Activated CD4-positive, CD25-positive, alpha-beta regulatory T cell (primary cell): ENCODE results near the gene HRNR.
"Not testable (repeated sequence)": the region's sequence is repeated elsewhere in the genome, so short reads cannot be mapped to it uniquely, and the experiment has no call there.

Experiments
- DNase-seq, 4 experiments: peaks; one replicate each; lab custom pipeline; 2025; lab: John Stamatoyannopoulos, UW

HRNR gene

GRCh38 chr1:152224093-152224492, at the start of gene HRNR:
Gene HRNR, minus strand, starts transcription at chr1:152224193. Its CDS starts 940 bp downstream, at chr1:152223253.
- DNase-seq: no peak

- not testable (repeated sequence) for DNase-seq
Measured at GRCh38 chr1:152256394-152256793, 32.4 kb upstream of the HRNR start.

- DNase-seq: no peak
Measured at GRCh38 chr1:152252157-152252556, 28.2 kb upstream of the HRNR start.

- no peak for DNase-seq
Measured at GRCh38 chr1:152251391-152251790, 27.4 kb upstream of the HRNR start.

- DNase-seq: no peak
Measured at GRCh38 chr1:152247316-152247715, 23.3 kb upstream of the HRNR start.

GRCh38 chr1:152244576-152245273, 20.7 kb upstream of the HRNR start:
- DNase-seq: no peak

- no peak for DNase-seq
Measured at GRCh38 chr1:152237093-152237492, 13.1 kb upstream of the HRNR start.

GRCh38 chr1:152228831-152229230, 4.8 kb upstream of the HRNR start:
- DNase-seq: no peak

- no peak for DNase-seq
Measured at GRCh38 chr1:152227310-152227928, 3.4 kb upstream of the HRNR start.

GRCh38 chr1:152225678-152226077, 1.7 kb upstream of the HRNR start:
- no peak for DNase-seq

GRCh38 chr1:152220166-152221163, 3.5 kb downstream of the HRNR start:
- DNase-seq: no peak

- DNase-seq: not testable (repeated sequence)
Measured at GRCh38 chr1:152219438-152219837, 4.6 kb downstream of the HRNR start.

GRCh38 chr1:152218762-152219436, 5.1 kb downstream of the HRNR start:
- no peak for DNase-seq

GRCh38 chr1:152215604-152216003, 8.4 kb downstream of the HRNR start:
- DNase-seq: not testable (repeated sequence)

GRCh38 chr1:152214911-152215310, 9.1 kb downstream of the HRNR start:
- DNase-seq: not testable (repeated sequence)

- no peak for DNase-seq
Measured at GRCh38 chr1:152198982-152199381, 25.0 kb downstream of the HRNR start.

GRCh38 chr1:152197361-152197941, 26.5 kb downstream of the HRNR start:
- DNase-seq: no peak

GRCh38 chr1:152191711-152192110, 32.3 kb downstream of the HRNR start:
- DNase-seq: no peak

- no peak for DNase-seq
Measured at GRCh38 chr1:152191260-152191659, 32.7 kb downstream of the HRNR start.

GRCh38 chr1:152190589-152190988, 33.4 kb downstream of the HRNR start:
- no peak for DNase-seq

- peak; percentile 10 to 48 (median 19) for DNase-seq
Measured at GRCh38 chr1:152189657-152190442, 34.1 kb downstream of the HRNR start.
